HepG2 (cell line): ENCODE measurements around the gene LCAT. TPM values are rescaled to one million over a fixed set of nuclear protein-coding genes. Genes with fewer than 3 reads are reported as not detected.
A peak's percentile ranks its signal among the peaks of the same experiment; 100 is the strongest.

ENCODE experiments used
- ATAC-seq: fragments of 200-7000 bp; cut with Tn5 transposase; 3 replicates; pipeline ENCODE4 v1.9.1; 2020; ENCODE audit warnings: mild to moderate bottlenecking, moderate library complexity
- BruUV-seq: library from RNA; stranded (reverse); fragments of 400-500 nt; replicated peaks from 2 replicates; lab custom pipeline; 2021; lab: Mats Ljungman, UMichigan
- CTCF ChIA-PET: fragments of 300-600 bp; formaldehyde crosslinking; extraction: SDS; loops from one replicate; lab custom pipeline; 2021; ENCODE audit warnings: low total read pairs, inconsistent platforms, low intra/inter-chr PET ratio; lab: Yijun Ruan, JAX
- POLR2A ChIA-PET: fragments of 350-600 bp; sonication (Branson Sonifier 250); formaldehyde crosslinking; loops from one replicate; lab custom pipeline; 2020; ENCODE audit warnings: antibody characterized with exemption, inconsistent platforms; lab: Yijun Ruan, JAX
- DNase-seq: peaks from one replicate; pipeline ENCODE4 v3.0.0-alpha.2; 2015; ENCODE audit warnings: low spot score
- FAIRE-seq: peaks from 3 replicates; lab custom pipeline; 2011; peaks lifted over from hg19 to GRCh38; lab: Jason Lieb, UNC
- H2AFZ ChIP-seq: one replicate; pipeline ENCODE4 v1.6.1; 2011; ENCODE audit warnings: low read length, inconsistent platforms
- H3K27ac ChIP-seq: fragments of 300-600 bp; 3 replicates; pipeline ENCODE4 v1.8.0; 2011; ENCODE audit warnings: mixed run types, mild to moderate bottlenecking, mixed read lengths, low read length, inconsistent platforms; ENCODE audit not compliant: insufficient read depth; ENCODE audit errors: extremely low read length
- H3K27me3 ChIP-seq, 2 experiments: fragments of 200-600 bp in 1 of 2; 2 replicates in 1 of 2; 3 replicates in 1 of 2; pipeline versions ENCODE4 v1.6.0 to v1.8.0; 2011; ENCODE audit warnings: low read length in 2 of 2, mild to moderate bottlenecking in 2 of 2, moderate library complexity in 2 of 2, inconsistent platforms in 1 of 2; ENCODE audit not compliant: insufficient read depth in 2 of 2, control insufficient read depth in 1 of 2
- H3K36me3 ChIP-seq, 2 experiments: fragments of 200-600 bp in 1 of 2; replicated peaks in 1 of 2; 2 replicates in 1 of 2; 3 replicates in 1 of 2; pipeline versions ENCODE4 v1.5.1 to v1.8.0; 2011; ENCODE audit warnings: low read length in 2 of 2, inconsistent platforms in 1 of 2; ENCODE audit not compliant: insufficient read depth in 2 of 2, control insufficient read depth in 1 of 2
- H3K4me1 ChIP-seq: 2 replicates; pipeline ENCODE4 v1.5.1; 2012; ENCODE audit warnings: low read length, inconsistent platforms; ENCODE audit not compliant: insufficient read depth
- H3K4me2 ChIP-seq: 2 replicates; pipeline ENCODE4 v1.6.0; 2011; ENCODE audit warnings: low read depth, low read length, inconsistent platforms
- H3K4me3 ChIP-seq, 3 experiments: fragments of 200-600 bp in 1 of 3; sonication (generic), shearing (Covaris generic) in 1 of 3; replicated peaks in 1 of 3; 2 replicates each; pipeline ENCODE4 v1.5.1; 2011 to 2016; ENCODE audit warnings: low read length in 3 of 3, inconsistent platforms in 2 of 3, low read depth in 2 of 3, mild to moderate bottlenecking in 2 of 3, control low read depth in 1 of 3, mixed read lengths in 1 of 3; ENCODE audit not compliant: insufficient read depth in 1 of 3
- H3K79me2 ChIP-seq: one replicate; pipeline ENCODE4 v1.6.1; 2011; ENCODE audit warnings: low read length, inconsistent platforms; ENCODE audit not compliant: insufficient read depth
- H3K9ac ChIP-seq: 2 replicates; pipeline ENCODE4 v1.6.0; 2011; ENCODE audit warnings: mild to moderate bottlenecking, low read depth, low read length, inconsistent platforms; ENCODE audit not compliant: insufficient read depth
- H3K9me3 ChIP-seq: 2 replicates; pipeline ENCODE4 v1.5.1; 2012; ENCODE audit warnings: mild to moderate bottlenecking, low read length
- H4K20me1 ChIP-seq: 2 replicates; pipeline ENCODE4 v1.6.0; 2011; ENCODE audit warnings: inconsistent platforms, mild to moderate bottlenecking, low read length, moderate library complexity; ENCODE audit not compliant: insufficient read depth
- DNMT1 ChIP-seq: sonication (generic); formaldehyde crosslinking; IDR thresholded peaks from 2 replicates; pipeline ENCODE4 v1.5.1; 2020; ENCODE audit warnings: mild to moderate bottlenecking, missing genetic modification reagents
- ELK4 ChIP-seq: sonication (generic); formaldehyde crosslinking; IDR thresholded peaks from 2 replicates; pipeline ENCODE4 v1.9.0; 2021; ENCODE audit warnings: missing genetic modification reagents, borderline replicate concordance
- FOXO1 ChIP-seq: sonication (generic); formaldehyde crosslinking; IDR thresholded peaks from 2 replicates; pipeline ENCODE4 v1.4.0; 2020; ENCODE audit warnings: missing genetic modification reagents
- GABPB1 ChIP-seq: IDR thresholded peaks from 2 replicates; pipeline ENCODE4 v1.6.1; 2016; ENCODE audit warnings: mild to moderate bottlenecking, missing genetic modification reagents, moderate library complexity, missing compliant biosample characterization
- MATR3 ChIP-seq: sonication (generic); formaldehyde crosslinking; IDR thresholded peaks from 2 replicates; pipeline ENCODE4 v1.4.0; 2020; ENCODE audit warnings: missing genetic modification reagents
- NFIC ChIP-seq: IDR thresholded peaks from 2 replicates; pipeline ENCODE4 v1.6.1; 2012; ENCODE audit warnings: mild to moderate bottlenecking, low read length, inconsistent platforms
- SCMH1 ChIP-seq: sonication (generic); formaldehyde crosslinking; IDR thresholded peaks from 2 replicates; pipeline ENCODE4 v1.9.0; 2021; ENCODE audit warnings: missing genetic modification reagents, mild to moderate bottlenecking, borderline replicate concordance
- SNAPC4 ChIP-seq: sonication (generic); formaldehyde crosslinking; IDR thresholded peaks from 2 replicates; pipeline ENCODE4 v1.4.0; 2020; ENCODE audit warnings: mild to moderate bottlenecking, missing genetic modification reagents
- ZGPAT ChIP-seq: IDR thresholded peaks from 2 replicates; pipeline ENCODE4 v1.6.1; 2016; ENCODE audit warnings: mild to moderate bottlenecking
- ZMYM3 ChIP-seq: sonication (generic); formaldehyde crosslinking; IDR thresholded peaks from 2 replicates; pipeline ENCODE4 v1.5.1; 2020; ENCODE audit warnings: mild to moderate bottlenecking, missing genetic modification reagents
- ZNF652 ChIP-seq: IDR thresholded peaks from 2 replicates; pipeline ENCODE4 v1.6.1; 2016; ENCODE audit warnings: low read depth, borderline replicate concordance
- ZNF7 ChIP-seq: IDR thresholded peaks from 2 replicates; pipeline ENCODE4 v1.6.1; 2016; ENCODE audit warnings: missing biosample characterization, missing genetic modification reagents
- ZNF747 ChIP-seq: sonication (generic); formaldehyde crosslinking; IDR thresholded peaks from 2 replicates; pipeline ENCODE4 v1.8.1; 2023; ENCODE audit warnings: missing genetic modification reagents, mild to moderate bottlenecking, borderline replicate concordance
- ZNF891 ChIP-seq: sonication (generic); formaldehyde crosslinking; IDR thresholded peaks from 2 replicates; pipeline ENCODE4 v1.5.0; 2020; ENCODE audit warnings: mild to moderate bottlenecking, missing genetic modification reagents
- WGBS: methylation state at CpG from one replicate; pipeline ENCODE4 v1.1.6; 2017; ENCODE audit warnings: low lambda C conversion rate; 5-methylcytosine and 5-hydroxymethylcytosine counted together
- in situ Hi-C: cut with HindIII; loops from 2 replicates; pipeline ENCODE4 v1.10.0; 2017; ENCODE audit warnings: low pct_unique_long_range_greater_than_20kb; ENCODE audit not compliant: extremely low pct_ligation_motif_present
- intact Hi-C: fragments of 100-400 bp; cut with micrococcal nuclease; formaldehyde crosslinking; loops from one replicate; pipeline ENCODE4 v1.10.0; 2022; ENCODE audit not compliant: unreplicated experiment
- polyA plus RNA-seq, 8 experiments: library from polyadenylated mRNA; depleted of rRNA in 3 of 8; stranded (reverse) in 7 of 8; unstranded in 1 of 8; fragments of >200 nt; fragmentation: Illumina TruSeq in 4 of 8; extraction: Trizol in 4 of 8; gene quantifications; 2 replicates each; pipeline versions ENCODE4 v1.2.1 to v1.2.3, GENCODE V29; 2011 to 2016; ENCODE audit warnings: low read depth in 4 of 8, missing spikeins in 1 of 8, mixed read lengths in 1 of 8; ENCODE audit not compliant: insufficient read depth in 1 of 8
- total RNA-seq, 5 experiments: library from RNA; depleted of rRNA; stranded (reverse); fragments of >200 nt; fragmentation: Illumina TruSeq; extraction: Trizol; gene quantifications; 2 replicates each; pipeline ENCODE4 v1.2.3, GENCODE V29; 2016; ENCODE audit warnings: low read depth in 1 of 5
- TF ChIP-seq, protein P1 (sequence below): sonication (generic); formaldehyde crosslinking; IDR thresholded peaks from 2 replicates; pipeline ENCODE4 v1.8.1; 2023; ENCODE audit warnings: missing genetic modification reagents, mild to moderate bottlenecking, borderline replicate concordance

Gene LCAT
- total and polyA plus RNA-seq, 2 of the 13 experiments (the other 11 are each of a cell fraction or from before 2014, with no cell fraction given) = 36.1 to 38.9 TPM

- TF ChIP-seq ELK4 (CRISPR knock-in tag) (no peak), ZGPAT (CRISPR knock-in tag) (no peak), ZNF891 (CRISPR knock-in tag) (0 out of 2 replicates have a peak, but pooled peaks have one; percentile 26)
Measured at GRCh38 chr16:67946966-67947558, 3.1 kb upstream of the LCAT start (continued).

GRCh38 chr16:67946128-67946569 is 2.2 kb upstream of the LCAT start:
- H3K27ac ChIP-seq = no peak overlapping the region
- WGBS = 98% methylated on average over 20 of the region's 20 CpGs
- peaks cover 50% of the 10 kb centered on the region for H3K4me1 ChIP-seq
- no peaks in the 10 kb centered on the region for H3K27me3 ChIP-seq
- peaks cover 53 to 76% of the 10 kb centered on the region in 2 experiments for H3K36me3 ChIP-seq
- no peak overlapping the region for H3K4me3 ChIP-seq
- no peaks in the 10 kb centered on the region for H3K9me3 ChIP-seq
- H2AFZ ChIP-seq = no peak overlapping the region
- intact Hi-C loops = no loop called here
- no TSS peak for BruUV-seq
- POLR2A ChIA-PET = interaction anchor here (0.8 to 13.6 kb wide), 2 partner anchors 11 to 18 kb away, joined by 3 to 226 read pairs; partner anchors contain the start of gene SLC12A4
- H3K79me2 ChIP-seq = no peaks in the 10 kb centered on the region
- FAIRE-seq (no peak), DNase-seq (no peak), ATAC-seq (no peak)
- no peak overlapping the region for H3K4me2 ChIP-seq
- CTCF ChIA-PET = no interaction called here
- in situ Hi-C loops = no loop called here
- no peak overlapping the region for H3K9ac ChIP-seq
- peaks cover 13% of the 10 kb centered on the region; the same call in 1 of the 2 replicates for H4K20me1 ChIP-seq
- no peak for TF ChIP-seq SCMH1 (CRISPR knock-in tag)
- no peak for TF ChIP-seq MATR3 (CRISPR knock-in tag)
- TF ChIP-seq, protein P1, sequence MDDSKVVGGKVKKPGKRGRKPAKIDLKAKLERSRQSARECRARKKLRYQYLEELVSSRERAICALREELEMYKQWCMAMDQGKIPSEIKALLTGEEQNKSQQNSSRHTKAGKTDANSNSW (CRISPR knock-in tag) = no peak
- TF ChIP-seq FOXO1 (CRISPR knock-in tag) = peak; percentile 7; the same call in 1 of the 2 replicates
- no peak for TF ChIP-seq ZNF747 (CRISPR knock-in tag)
- no peak for TF ChIP-seq ZNF652
- TF ChIP-seq ZMYM3 (CRISPR knock-in tag) = no peak
- TF ChIP-seq SNAPC4 (CRISPR knock-in tag) = no peak
- peak; percentile 72; the same call in 1 of the 2 replicates for TF ChIP-seq DNMT1 (CRISPR knock-in tag)
- 0 out of 2 replicates have a peak, but pooled peaks have one; percentile 18 for TF ChIP-seq GABPB1 (CRISPR knock-in tag)
- TF ChIP-seq NFIC = no peak
- TF ChIP-seq ZNF7 (CRISPR knock-in tag) = no peak
